ENCODE results near the gene PRAF2.

DNA sequence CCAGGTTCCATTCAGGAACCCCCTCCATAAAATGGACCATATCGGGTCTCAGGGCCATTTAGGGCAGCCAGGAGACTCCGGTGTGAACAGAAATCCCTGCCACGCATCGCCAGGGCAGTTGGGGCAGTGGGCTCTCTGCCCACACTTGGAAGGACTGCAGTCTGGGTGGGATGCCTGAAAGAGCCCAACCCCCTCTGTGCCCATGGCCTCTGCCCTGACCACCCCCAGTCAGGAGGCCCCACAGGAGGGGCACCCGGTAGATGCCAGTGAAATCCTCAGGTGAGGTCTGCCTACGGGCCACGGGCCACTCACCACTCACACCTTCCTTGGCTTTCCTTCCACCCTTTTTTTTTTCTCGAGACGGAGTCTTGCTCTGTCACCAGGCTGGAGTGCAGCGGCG lies 4.8 kb downstream of the PRAF2 start:
- no peak for TF ChIP-seq ZNF274 (IDR thresholded peaks at IDR 0.05; ENCODE audit: low read depth, low read length)
- no peak for TF ChIP-seq YY1 (IDR thresholded peaks at IDR 0.05; ENCODE audit: insufficient read depth, insufficient read length)
